Body of pancreas (tissue), 4 donors: Measurements from ENCODE around the gene CCDC149. TPM values are rescaled to one million over a fixed set of nuclear protein-coding genes. Genes with fewer than 3 reads are reported as not detected.

Experiments
- ATAC-seq: fragments of 150-250 bp; one replicate; pipeline ENCODE4 v1.9.1; 2016
- DNase-seq, 4 donors: peaks; one replicate each; pipeline ENCODE4 v3.0.0-alpha.2; 2019
- H3K27ac ChIP-seq, 4 donors: fragments of 200-600 bp; sonication (generic); 1 replicate in 3 of 4; 2 replicates in 1 of 4; pipeline versions ENCODE4 v1.5.1 to v1.6.1; 2016 to 2019; ENCODE audit warnings: mild to moderate bottlenecking in 1 of 4, mixed read lengths in 1 of 4, moderate library complexity in 1 of 4
- H3K27me3 ChIP-seq, 2 donors: fragments of 200-600 bp; sonication (generic); one replicate each; pipeline ENCODE4 v1.6.0; 2016; ENCODE audit warnings: mild to moderate bottlenecking in 1 of 2
- H3K36me3 ChIP-seq, 2 donors: fragments of 200-600 bp; sonication (generic); replicated peaks in 1 of 2; 2 replicates each; pipeline ENCODE4 v1.5.1; 2016; ENCODE audit warnings: low read depth in 2 of 2; ENCODE audit not compliant: insufficient read depth in 1 of 2
- H3K4me1 ChIP-seq: fragments of 200-600 bp; sonication (generic); one replicate; pipeline ENCODE4 v1.6.0; 2016
- H3K4me3 ChIP-seq, 2 donors: fragments of 200-600 bp; sonication (generic); 1 replicate in 1 of 2; 2 replicates in 1 of 2; pipeline ENCODE4 v1.5.1; 2016 to 2019
- H3K9me3 ChIP-seq, 3 donors: fragments of 200-600 bp; sonication (generic); 1 replicate in 2 of 3; 2 replicates in 1 of 3; pipeline ENCODE4 v1.5.1; 2016
- POLR2A ChIP-seq, 3 donors: fragments of 450-650 bp; IDR thresholded peaks; one replicate each; pipeline ENCODE4 v1.6.1; 2016; ENCODE audit warnings: antibody characterized with exemption in 3 of 3, mild to moderate bottlenecking in 2 of 3
- WGBS, 2 donors: methylation state at CpG; one replicate each; pipeline ENCODE4 v1.1.5; 2017; 5-methylcytosine and 5-hydroxymethylcytosine counted together
- intact Hi-C: fragments of 100-400 bp; cut with DNase I; formaldehyde crosslinking; loops from one replicate; pipeline ENCODE4 v1.15.1; 2023
- total RNA-seq, 2 donors: library from RNA; depleted of rRNA; stranded (reverse); fragments of >200 nt; gene quantifications; one replicate each; pipeline ENCODE4 v1.1.0, GENCODE V29; 2016
- TF ChIP-seq, protein P1 (sequence below), 7 experiments: fragments of 450-650 bp in 4 of 7; fragments of 200-600 bp in 3 of 7; sonication (generic) in 3 of 7; IDR thresholded peaks; one replicate each; pipeline ENCODE4 v1.5.1; 2016 to 2019; ENCODE audit warnings: antibody characterized with exemption in 7 of 7

Gene CCDC149
- total RNA-seq, 2 donors from 2014 or later: 9.6 to 15.0 TPM

- no peaks in the 10 kb centered on the region for H3K9me3 ChIP-seq
- WGBS, 2 donors: 64 to 71% methylated on average over 5 of the region's 5 CpGs
- intact Hi-C loops: no loop called here
- no peaks in the 10 kb centered on the region for H3K27me3 ChIP-seq
- no peak overlapping the region for H3K27ac ChIP-seq
- H3K4me1 ChIP-seq: peaks cover 41% of the 10 kb centered on the region
- ATAC-seq (no peak), DNase-seq (no peak)
- no peak for TF ChIP-seq POLR2A (IDR thresholded peaks at IDR 0.05)
- TF ChIP-seq, protein P1, sequence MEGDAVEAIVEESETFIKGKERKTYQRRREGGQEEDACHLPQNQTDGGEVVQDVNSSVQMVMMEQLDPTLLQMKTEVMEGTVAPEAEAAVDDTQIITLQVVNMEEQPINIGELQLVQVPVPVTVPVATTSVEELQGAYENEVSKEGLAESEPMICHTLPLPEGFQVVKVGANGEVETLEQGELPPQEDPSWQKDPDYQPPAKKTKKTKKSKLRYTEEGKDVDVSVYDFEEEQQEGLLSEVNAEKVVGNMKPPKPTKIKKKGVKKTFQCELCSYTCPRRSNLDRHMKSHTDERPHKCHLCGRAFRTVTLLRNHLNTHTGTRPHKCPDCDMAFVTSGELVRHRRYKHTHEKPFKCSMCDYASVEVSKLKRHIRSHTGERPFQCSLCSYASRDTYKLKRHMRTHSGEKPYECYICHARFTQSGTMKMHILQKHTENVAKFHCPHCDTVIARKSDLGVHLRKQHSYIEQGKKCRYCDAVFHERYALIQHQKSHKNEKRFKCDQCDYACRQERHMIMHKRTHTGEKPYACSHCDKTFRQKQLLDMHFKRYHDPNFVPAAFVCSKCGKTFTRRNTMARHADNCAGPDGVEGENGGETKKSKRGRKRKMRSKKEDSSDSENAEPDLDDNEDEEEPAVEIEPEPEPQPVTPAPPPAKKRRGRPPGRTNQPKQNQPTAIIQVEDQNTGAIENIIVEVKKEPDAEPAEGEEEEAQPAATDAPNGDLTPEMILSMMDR (IDR thresholded peaks at IDR 0.05): no peak
- no peak overlapping the region for H3K4me3 ChIP-seq
- H3K36me3 ChIP-seq: no peaks in the 10 kb centered on the region
Measured at GRCh38 chr4:24798036-24798610, 114.7 kb downstream of the CCDC149 start.

- H3K9me3 ChIP-seq: no peaks in the 10 kb centered on the region
- H3K4me1 ChIP-seq: peaks cover 38% of the 10 kb centered on the region
- ATAC-seq (no peak), DNase-seq (no peak)
- intact Hi-C loops: no loop called here
- no peaks in the 10 kb centered on the region for H3K36me3 ChIP-seq
- no peaks in the 10 kb centered on the region for H3K27me3 ChIP-seq
- H3K27ac ChIP-seq: peak overlapping the region in 1 of 4 donors; percentile 85
- H3K4me3 ChIP-seq: no peak overlapping the region
- no peak for TF ChIP-seq POLR2A (IDR thresholded peaks at IDR 0.05)
- TF ChIP-seq, protein P1 (IDR thresholded peaks at IDR 0.05): no peak
Measured at GRCh38 chr4:24796620-24797019, 116.2 kb downstream of the CCDC149 start.

GRCh38 chr4:24795666-24796381 is 117.0 kb downstream of the CCDC149 start:
- 21 to 24% methylated on average over 9 of the region's 9 CpGs for WGBS, 2 donors
- ATAC-seq (peak; percentile 5), DNase-seq (no peak)
- H3K27ac ChIP-seq: peak overlapping the region; percentile 73 to 85 (median 78)
- peaks cover 30% of the 10 kb centered on the region for H3K4me1 ChIP-seq
- TF ChIP-seq POLR2A (IDR thresholded peaks at IDR 0.05): no peak
- TF ChIP-seq, protein P1 (IDR thresholded peaks at IDR 0.05): no peak
- H3K9me3 ChIP-seq: no peaks in the 10 kb centered on the region
- intact Hi-C loops: no loop called here
- no peaks in the 10 kb centered on the region for H3K27me3 ChIP-seq
- no peak overlapping the region for H3K4me3 ChIP-seq
- no peaks in the 10 kb centered on the region for H3K36me3 ChIP-seq

- intact Hi-C loops: no loop called here
- Histone ChIP-seq H3K4me1 (peaks cover 24% of the 10 kb centered on the region), H3K36me3 (no peaks in the 10 kb centered on the region), H3K4me3 (no peak within 1 kb of the TSS), H3K27ac (peak within 1 kb of the TSS; percentile 73 to 85 (median 78)), H3K27me3 (no peaks in the 10 kb centered on the region), H3K9me3 (no peaks in the 10 kb centered on the region)
- TF ChIP-seq, protein P1 (IDR thresholded peaks at IDR 0.05): no peak
- TF ChIP-seq POLR2A (IDR thresholded peaks at IDR 0.05): peak; percentile 71 to 92 (median 92)
- DNase-seq (peak; percentile 85 to 92 (median 89)), ATAC-seq (peak; percentile 96)
- WGBS, 2 donors: 13 to 19% methylated on average over 17 to 21 of the region's 21 CpGs
Measured at GRCh38 chr4:24794916-24795665, 117.8 kb downstream of the CCDC149 start, which contains the start of gene SOD3. TSS of gene SOD3 (plus strand) at chr4:24795573. CDS start at chr4:24799522, 3,949 bp downstream.
